Urothelium cell line (cell line): Measurements from ENCODE around the gene GIGYF2.
"Not testable (repeated sequence)": the region's sequence is repeated elsewhere in the genome, so short reads cannot be mapped to it uniquely, and the experiment has no call there.

Source experiments
- DNase-seq: peaks from one replicate; pipeline ENCODE4 v3.0.0; 2011; ENCODE audit warnings: low spot score, mixed read lengths
- FAIRE-seq: peaks from 2 replicates; lab custom pipeline; 2011; peaks lifted over from hg19 to GRCh38; lab: Jason Lieb, UNC

GIGYF2 gene

GRCh38 chr2:232697059-232697806, at the start of gene GIGYF2:
GIGYF2 (plus strand) TSS chr2:232697331; CDS start chr2:232735198, 37,867 bp downstream.
- FAIRE-seq, result peak; percentile 96

GRCh38 chr2:232649033-232649432, 48.1 kb upstream of the GIGYF2 start:
- FAIRE-seq (no peak), DNase-seq (no peak)

More at GRCh38 chr2:232697059-232697806, at the start of gene GIGYF2:
- DNase-seq, result peak; percentile 99

- FAIRE-seq (no peak), DNase-seq (no peak)
Observed at GRCh38 chr2:232652505-232652851, 44.7 kb upstream of the GIGYF2 start.

- FAIRE-seq (no peak), DNase-seq (no peak)
Observed at GRCh38 chr2:232653441-232653840, 43.7 kb upstream of the GIGYF2 start.

GRCh38 chr2:232655392-232655791, 41.7 kb upstream of the GIGYF2 start:
- FAIRE-seq, result no peak
- DNase-seq, result no peak

- no peak for FAIRE-seq
- no peak for DNase-seq
Observed at GRCh38 chr2:232658217-232658785, 38.8 kb upstream of the GIGYF2 start.

- DNase-seq, result no peak
- no peak for FAIRE-seq
Observed at GRCh38 chr2:232659359-232659758, 37.8 kb upstream of the GIGYF2 start.

- FAIRE-seq (no peak), DNase-seq (no peak)
Observed at GRCh38 chr2:232662486-232663260, 34.5 kb upstream of the GIGYF2 start.

- DNase-seq, result no peak
- FAIRE-seq, result no peak
Observed at GRCh38 chr2:232666051-232666805, 30.9 kb upstream of the GIGYF2 start.

- FAIRE-seq (no peak), DNase-seq (no peak)
Observed at GRCh38 chr2:232667989-232668583, 29.0 kb upstream of the GIGYF2 start.

- FAIRE-seq (no peak), DNase-seq (no peak)
Observed at GRCh38 chr2:232668805-232669444, 28.2 kb upstream of the GIGYF2 start.

GRCh38 chr2:232672588-232672987, 24.5 kb upstream of the GIGYF2 start:
- DNase-seq (no peak), FAIRE-seq (no peak)

- DNase-seq (no peak), FAIRE-seq (no peak)
Observed at GRCh38 chr2:232674491-232674890, 22.6 kb upstream of the GIGYF2 start.

GRCh38 chr2:232675381-232675780, 21.8 kb upstream of the GIGYF2 start:
- DNase-seq, result no peak
- no peak for FAIRE-seq

- FAIRE-seq (no peak), DNase-seq (no peak)
Observed at GRCh38 chr2:232680006-232680405, 17.1 kb upstream of the GIGYF2 start.

- DNase-seq, result no peak
- FAIRE-seq, result no peak
Observed at GRCh38 chr2:232681527-232681926, 15.6 kb upstream of the GIGYF2 start.

GRCh38 chr2:232683368-232683767, 13.8 kb upstream of the GIGYF2 start:
- no peak for FAIRE-seq
- no peak for DNase-seq

- FAIRE-seq, result not testable (repeated sequence)
Observed at GRCh38 chr2:232685391-232685790, 11.7 kb upstream of the GIGYF2 start.

GRCh38 chr2:232687382-232688160, 9.6 kb upstream of the GIGYF2 start:
- FAIRE-seq (no peak), DNase-seq (no peak)

More at GRCh38 chr2:232685391-232685790, 11.7 kb upstream of the GIGYF2 start:
- DNase-seq, result not testable (repeated sequence)
